K562 (cell line): ENCODE results near the gene ARID3A. TPM values are rescaled to one million over a fixed set of nuclear protein-coding genes. Genes with fewer than 3 reads are reported as not detected.

Experiments used
- EP400 ChIP-seq: fragments of 450-650 bp; IDR thresholded peaks from 2 replicates; pipeline ENCODE4 v1.6.1; 2017; ENCODE audit warnings: antibody characterized with exemption, mild to moderate bottlenecking, moderate library complexity
- ETS1 ChIP-seq: conservative IDR thresholded peaks from 2 replicates; pipeline ENCODE4 v1.6.1; 2011; ENCODE audit warnings: low read depth, mild to moderate bottlenecking, low read length; ENCODE audit not compliant: control insufficient read depth
- GTF2A2 ChIP-seq: IDR thresholded peaks from 2 replicates; pipeline ENCODE4 v1.6.1; 2016; ENCODE audit warnings: mild to moderate bottlenecking, missing genetic modification characterization, missing compliant biosample characterization
- MNT ChIP-seq, 2 experiments: fragments of 450-650 bp; conservative IDR thresholded peaks; 2 replicates each; pipeline ENCODE4 v1.6.1; 2017; ENCODE audit warnings: mild to moderate bottlenecking in 2 of 2, moderate library complexity in 2 of 2
- NKRF ChIP-seq: fragments of 450-650 bp; IDR thresholded peaks from 2 replicates; pipeline ENCODE4 v1.6.1; 2016; ENCODE audit warnings: borderline replicate concordance
- PCBP1 ChIP-seq: fragments of 200-400 bp; formaldehyde crosslinking; IDR thresholded peaks from 2 replicates; pipeline ENCODE4 v1.6.1; 2018; ENCODE audit warnings: mild to moderate bottlenecking, low read depth, low read length; ENCODE audit not compliant: poor library complexity, severe bottlenecking
- POLR2A ChIP-seq: fragments of 450-650 bp; conservative IDR thresholded peaks from 2 replicates; pipeline ENCODE4 v1.6.1; 2016
- TBP ChIP-seq: optimal IDR thresholded peaks from 2 replicates; pipeline ENCODE3; 2011; ENCODE audit warnings: low read depth, low read length, improper control_type of control experiment
- TCF7L2 ChIP-seq: fragments of 150-350 bp; IDR thresholded peaks from 2 replicates; pipeline ENCODE4 v1.6.1; 2016; ENCODE audit warnings: low read depth, mild to moderate bottlenecking, low read length, moderate library complexity
- UBTF ChIP-seq, 2 experiments: IDR thresholded peaks; 2 replicates each; pipeline ENCODE4 v1.6.1; 2012; ENCODE audit warnings: improper control_type of control experiment in 2 of 2, low read depth in 2 of 2, low read length in 2 of 2, borderline replicate concordance in 1 of 2
- ZNF280B ChIP-seq: fragments of 250-450 bp; sonication (Bioruptor Pico); IDR thresholded peaks from 2 replicates; pipeline ENCODE4 v1.5.1; 2021; ENCODE audit warnings: mild to moderate bottlenecking
- ZNF740 ChIP-seq, 3 experiments: fragments of 200-800 bp in 1 of 3; sonication (Bioruptor generic) in 1 of 3; sonication (generic) in 1 of 3; formaldehyde crosslinking in 1 of 3; IDR thresholded peaks; 2 replicates each; pipeline versions ENCODE4 v1.6.1 to v1.8.0; 2016 to 2022; ENCODE audit warnings: mild to moderate bottlenecking in 2 of 3, missing compliant biosample characterization in 2 of 3, missing genetic modification characterization in 2 of 3, missing genetic modification reagents in 1 of 3
- polyA plus RNA-seq, 8 experiments: library from polyadenylated mRNA; depleted of rRNA in 4 of 8; stranded (reverse) in 5 of 8; unstranded in 3 of 8; fragments of >200 nt; fragmentation: Nextera tagmentation in 2 of 8; fragmentation: Illumina TruSeq in 1 of 8; extraction: Ambion mirVana in 2 of 8; extraction: Trizol in 1 of 8; gene quantifications; 2 replicates each; pipeline versions ENCODE4 v1.2.1 to v1.2.3, GENCODE V29; 2011 to 2014; ENCODE audit warnings: inconsistent platforms in 1 of 8, missing spikeins in 1 of 8
- total RNA-seq, 7 experiments: library from RNA; depleted of rRNA in 6 of 7; stranded (reverse); fragments of >200 nt in 6 of 7; fragmentation: Illumina TruSeq in 2 of 7; extraction: Trizol in 2 of 7; gene quantifications; 2 replicates each; pipeline versions ENCODE4 v1.2.1 to v1.2.3, GENCODE V29; 2011 to 2021; ENCODE audit warnings: low replicate concordance in 1 of 7

ARID3A gene
- total and polyA plus RNA-seq, 9 of the 15 experiments (the other 6 are each of a cell fraction or from before 2014, with no cell fraction given): 1.4 to 118 (median 31.2) TPM

- TF ChIP-seq NKRF (peak; percentile 60), PCBP1 (peak; percentile 50), GTF2A2 (tag) (no peak), TBP (peak; percentile 17), MNT (conservative IDR thresholded peaks at IDR 0.05) (peak in 1 of 2 experiments; percentile 58; a peak in 2 of 4 replicates), ETS1 (peak; percentile 29; the same call in 1 of the 2 replicates), UBTF (IDR thresholded peaks at IDR 0.05; ENCODE audit: borderline replicate concordance in 1 of 2, low read depth in 2 of 2, low read length in 2 of 2) (0 out of 4 replicates have a peak, but pooled peaks of 1 of the 2 experiments have one; percentile 6), TCF7L2 (no peak), ZNF740 (CRISPR knock-in tag; IDR thresholded peaks at IDR 0.05) (peak; percentile 92), ZNF740 (tag; IDR thresholded peaks at IDR 0.05) (peak in 1 of 2 experiments; percentile 90; a peak in 2 of 4 replicates), EP400 (peak; percentile 59; the same call in 1 of the 2 replicates), POLR2A (peak; percentile 36; the same call in 1 of the 2 replicates), ZNF280B (CRISPR knock-in tag) (no peak)
Measured at GRCh38 chr19:912181-913079, 13.4 kb upstream of the ARID3A start (continued).
